22Rv1 (cell line): Measurements from ENCODE around the gene CPLX3.

Experiments
- ZFX ChIP-seq: fragments of 450-650 bp; IDR thresholded peaks from 2 replicates; pipeline ENCODE4 v1.6.1; 2017; ENCODE audit warnings: antibody characterized with exemption, borderline replicate concordance
- TF ChIP-seq, protein P1 (sequence below): fragments of 450-650 bp; IDR thresholded peaks from 2 replicates; pipeline ENCODE4 v1.5.1; 2017; ENCODE audit warnings: mild to moderate bottlenecking

DNA sequence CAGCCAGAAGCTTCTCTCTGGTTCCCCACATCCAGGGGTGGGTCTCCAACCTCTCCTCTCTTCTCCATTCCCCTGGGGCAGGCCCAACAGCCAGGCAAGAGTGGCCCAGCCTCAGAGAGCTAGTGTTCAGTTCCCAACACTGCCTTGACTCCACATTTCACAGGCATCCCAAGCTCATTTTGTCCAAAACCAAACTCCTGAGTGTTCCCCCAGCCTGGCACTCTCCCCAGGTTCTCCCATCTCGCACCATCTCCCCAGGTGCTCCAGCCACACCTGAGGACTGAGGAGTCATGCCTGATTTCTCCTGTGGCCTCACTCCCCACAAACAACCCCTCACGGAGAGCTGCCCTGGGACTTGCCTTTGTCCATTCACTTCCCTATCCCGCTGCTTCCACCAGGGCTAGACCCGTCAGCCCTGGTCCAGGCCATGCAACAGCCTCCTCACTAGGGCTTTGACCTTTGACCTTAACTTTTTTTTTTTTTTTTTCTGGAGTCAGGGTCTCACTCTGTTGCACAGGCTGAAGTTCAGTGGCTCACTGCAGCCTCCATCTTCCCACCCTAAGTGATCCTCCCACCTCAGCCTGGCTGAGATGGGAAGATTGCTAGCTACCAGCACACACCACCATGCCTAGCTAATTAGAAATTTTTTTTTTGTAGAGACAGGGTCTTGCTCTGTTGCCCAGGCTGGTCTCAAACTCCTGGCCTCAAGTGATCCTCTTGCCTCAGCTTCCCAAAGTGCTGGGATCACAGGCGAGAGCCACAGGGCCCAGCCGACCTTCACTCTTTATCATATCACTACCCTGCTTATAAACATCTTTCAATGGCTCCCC, 48.4 kb upstream of the CPLX3 start:
- TF ChIP-seq, protein P1, sequence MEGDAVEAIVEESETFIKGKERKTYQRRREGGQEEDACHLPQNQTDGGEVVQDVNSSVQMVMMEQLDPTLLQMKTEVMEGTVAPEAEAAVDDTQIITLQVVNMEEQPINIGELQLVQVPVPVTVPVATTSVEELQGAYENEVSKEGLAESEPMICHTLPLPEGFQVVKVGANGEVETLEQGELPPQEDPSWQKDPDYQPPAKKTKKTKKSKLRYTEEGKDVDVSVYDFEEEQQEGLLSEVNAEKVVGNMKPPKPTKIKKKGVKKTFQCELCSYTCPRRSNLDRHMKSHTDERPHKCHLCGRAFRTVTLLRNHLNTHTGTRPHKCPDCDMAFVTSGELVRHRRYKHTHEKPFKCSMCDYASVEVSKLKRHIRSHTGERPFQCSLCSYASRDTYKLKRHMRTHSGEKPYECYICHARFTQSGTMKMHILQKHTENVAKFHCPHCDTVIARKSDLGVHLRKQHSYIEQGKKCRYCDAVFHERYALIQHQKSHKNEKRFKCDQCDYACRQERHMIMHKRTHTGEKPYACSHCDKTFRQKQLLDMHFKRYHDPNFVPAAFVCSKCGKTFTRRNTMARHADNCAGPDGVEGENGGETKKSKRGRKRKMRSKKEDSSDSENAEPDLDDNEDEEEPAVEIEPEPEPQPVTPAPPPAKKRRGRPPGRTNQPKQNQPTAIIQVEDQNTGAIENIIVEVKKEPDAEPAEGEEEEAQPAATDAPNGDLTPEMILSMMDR: no peak
- TF ChIP-seq ZFX: no peak
